Activated CD8-positive, alpha-beta T cell treated with anti-CD3 and anti-CD28 coated beads for 36 hours (primary cell): ENCODE measurements around the gene FOXP1. TPM values are rescaled to one million over a fixed set of nuclear protein-coding genes. Genes with fewer than 3 reads are reported as not detected.

Experiments used
- ATAC-seq: fragments of 200-7000 bp; cut with Tn5 transposase; one replicate; pipeline ENCODE4 v1.10.0; 2021; ENCODE audit warnings: mild to moderate bottlenecking, moderate library complexity
- CTCF ChIA-PET: fragments of 350-600 bp; sonication (Branson Sonifier 250); formaldehyde crosslinking; loops from one replicate; lab custom pipeline; 2021; ENCODE audit warnings: antibody characterized with exemption; lab: Charles Lee
- POLR2A ChIA-PET: fragments of 350-600 bp; sonication (Branson Sonifier 250); formaldehyde crosslinking; loops from one replicate; lab custom pipeline; 2021; ENCODE audit warnings: antibody characterized with exemption; lab: Charles Lee
- DNase-seq: peaks from one replicate; pipeline ENCODE4 v3.0.0-alpha.2; 2020
- H3K27ac Mint-ChIP-seq: one replicate; pipeline ENCODE4 v1.8.0; 2021; ENCODE audit warnings: mild to moderate bottlenecking, mixed read lengths
- H3K27me3 Mint-ChIP-seq: one replicate; pipeline ENCODE4 v1.8.0; 2021; ENCODE audit warnings: mixed read lengths
- H3K36me3 Mint-ChIP-seq: one replicate; pipeline ENCODE4 v1.8.0; 2021; ENCODE audit warnings: low read depth, mixed read lengths
- H3K4me1 Mint-ChIP-seq: one replicate; pipeline ENCODE4 v1.8.0; 2021; ENCODE audit warnings: low read depth, mixed read lengths
- H3K4me3 Mint-ChIP-seq: one replicate; pipeline ENCODE4 v1.8.0; 2021; ENCODE audit warnings: mild to moderate bottlenecking, moderate library complexity, mixed read lengths
- H3K9me3 Mint-ChIP-seq: one replicate; pipeline ENCODE4 v1.8.0; 2021; ENCODE audit warnings: mixed read lengths
- CTCF ChIP-seq: fragments of 200-600 bp; IDR thresholded peaks from one replicate; pipeline ENCODE4 v1.8.0; 2022; ENCODE audit warnings: antibody characterized with exemption, mild to moderate bottlenecking
- intact Hi-C: fragments of 100-400 bp; cut with micrococcal nuclease; formaldehyde crosslinking; loops from one replicate; pipeline ENCODE4 v1.10.0; 2022
- total RNA-seq, 2 experiments: library from RNA; stranded (reverse); gene quantifications; one replicate each; pipeline ENCODE4 v1.2.3, GENCODE V29; 2021

The FOXP1 gene
- total RNA-seq, 2 experiments from 2014 or later: 145 to 153 TPM

GRCh38 chr3:71253169-71253568 is 330.4 kb downstream of the FOXP1 start:
- no peak for ATAC-seq
- Mint-ChIP-seq H3K9me3 (no peaks in the 10 kb centered on the region), H3K27me3 (no peaks in the 10 kb centered on the region), H3K36me3 (peaks cover 57% of the 10 kb centered on the region), H3K4me1 (peaks cover 75% of the 10 kb centered on the region), H3K4me3 (no peak overlapping the region), H3K27ac (peak overlapping the region; percentile 73)
- intact Hi-C loops: no loop called here
- ChIA-PET POLR2A (interaction anchor here (0.8 kb wide), 1 partner anchor 12 kb away, joined by 3 read pairs; no protein-coding TSS in a partner anchor), CTCF (interaction anchor here (0.9 kb wide), 1 partner anchor 13 kb away, joined by 3 read pairs; no protein-coding TSS in a partner anchor)
- DNase-seq: no peak
- TF ChIP-seq CTCF: no peak

GRCh38 chr3:71252466-71252865 is 331.1 kb downstream of the FOXP1 start:
- POLR2A ChIA-PET: interaction anchor here (0.7 to 1.4 kb wide), 4 partner anchors 19 to 49 kb away, joined by 3 to 5 read pairs (median 3); no protein-coding TSS in a partner anchor
- H3K27me3 Mint-ChIP-seq: no peaks in the 10 kb centered on the region
- CTCF ChIA-PET: interaction anchor here (1.8 kb wide), 1 partner anchor 10 kb away, joined by 5 read pairs; no protein-coding TSS in a partner anchor
- peak overlapping the region; percentile 73 for H3K27ac Mint-ChIP-seq
- intact Hi-C loops: no loop called here
- TF ChIP-seq CTCF: no peak
- H3K36me3 Mint-ChIP-seq: peaks cover 53% of the 10 kb centered on the region
- ATAC-seq (peak; percentile 5), DNase-seq (no peak)
- no peak overlapping the region for H3K4me3 Mint-ChIP-seq
- no peaks in the 10 kb centered on the region for H3K9me3 Mint-ChIP-seq
- H3K4me1 Mint-ChIP-seq: peaks cover 75% of the 10 kb centered on the region

GRCh38 chr3:71251156-71251775 is 332.3 kb downstream of the FOXP1 start:
- peaks cover 79% of the 10 kb centered on the region for H3K4me1 Mint-ChIP-seq
- TF ChIP-seq CTCF: no peak
- intact Hi-C loops: no loop called here
- POLR2A ChIA-PET: interaction anchor here (1.2 to 1.4 kb wide), 4 partner anchors 9 to 70 kb away, joined by 3 to 5 read pairs (median 4); no protein-coding TSS in a partner anchor
- CTCF ChIA-PET: interaction anchor here (0.9 to 1.8 kb wide), 2 partner anchors 9 to 14 kb away, joined by 3 to 5 read pairs; no protein-coding TSS in a partner anchor
- ATAC-seq: no peak
- DNase-seq: no peak
- peaks cover 44% of the 10 kb centered on the region for H3K36me3 Mint-ChIP-seq
- H3K27ac Mint-ChIP-seq: peak overlapping the region; percentile 73
- H3K4me3 Mint-ChIP-seq: no peak overlapping the region
- no peaks in the 10 kb centered on the region for H3K27me3 Mint-ChIP-seq
- no peaks in the 10 kb centered on the region for H3K9me3 Mint-ChIP-seq

GRCh38 chr3:71250026-71250425 is 333.5 kb downstream of the FOXP1 start:
- H3K4me3 Mint-ChIP-seq: no peak overlapping the region
- ATAC-seq (no peak), DNase-seq (no peak)
- peaks cover 39% of the 10 kb centered on the region for H3K36me3 Mint-ChIP-seq
- no peaks in the 10 kb centered on the region for H3K27me3 Mint-ChIP-seq
- H3K4me1 Mint-ChIP-seq: peaks cover 83% of the 10 kb centered on the region
- ChIA-PET POLR2A (interaction anchor here (0.6 kb wide), 1 partner anchor 1735 kb away, joined by 4 read pairs; no protein-coding TSS in a partner anchor), CTCF (no interaction called here)
- TF ChIP-seq CTCF: no peak
- no peaks in the 10 kb centered on the region for H3K9me3 Mint-ChIP-seq
- no peak overlapping the region for H3K27ac Mint-ChIP-seq
- intact Hi-C loops: no loop called here

GRCh38 chr3:71247958-71248335 is 335.6 kb downstream of the FOXP1 start:
- ChIA-PET POLR2A (interaction anchor here (1.4 kb wide), 1 partner anchor 23 kb away, joined by 3 read pairs; no protein-coding TSS in a partner anchor), CTCF (interaction anchor here (1.4 kb wide), 1 partner anchor 116 kb away, joined by 4 read pairs; no protein-coding TSS in a partner anchor)
- no peak for DNase-seq
- peaks cover 84% of the 10 kb centered on the region for H3K4me1 Mint-ChIP-seq
- no peak for ATAC-seq
- no peak overlapping the region for H3K4me3 Mint-ChIP-seq
- TF ChIP-seq CTCF: no peak
- H3K27ac Mint-ChIP-seq: peak overlapping the region; percentile 4
- no peaks in the 10 kb centered on the region for H3K27me3 Mint-ChIP-seq
- H3K36me3 Mint-ChIP-seq: peaks cover 24% of the 10 kb centered on the region
- no peaks in the 10 kb centered on the region for H3K9me3 Mint-ChIP-seq
- intact Hi-C loops: no loop called here
